GM06990 (cell line): Measurements from ENCODE around the gene PNLIPRP2.

Experiments
- DNase-seq: peaks from one replicate; pipeline ENCODE4 v3.0.0-alpha.2; 2011; ENCODE audit not compliant: insufficient read length; ENCODE audit errors: extremely low read depth
- H3K27me3 ChIP-seq: replicated peaks from 2 replicates; pipeline ENCODE4 v1.6.0; 2011; ENCODE audit warnings: low read length; ENCODE audit not compliant: control insufficient read depth, insufficient read depth
- H3K36me3 ChIP-seq: 2 replicates; pipeline ENCODE4 v1.5.1; 2011; ENCODE audit warnings: low read length; ENCODE audit not compliant: control insufficient read depth, insufficient read depth
- H3K4me3 ChIP-seq: replicated peaks from 2 replicates; pipeline ENCODE4 v1.5.1; 2011; ENCODE audit warnings: low read depth, mild to moderate bottlenecking, control low read depth, low read length
- TF ChIP-seq, protein P1 (sequence below): IDR thresholded peaks from 2 replicates; pipeline ENCODE4 v1.5.1; 2011; ENCODE audit warnings: low read length, control low read depth, mild to moderate bottlenecking, inconsistent platforms; ENCODE audit not compliant: insufficient read depth, poor library complexity, severe bottlenecking

Gene PNLIPRP2

DNA sequence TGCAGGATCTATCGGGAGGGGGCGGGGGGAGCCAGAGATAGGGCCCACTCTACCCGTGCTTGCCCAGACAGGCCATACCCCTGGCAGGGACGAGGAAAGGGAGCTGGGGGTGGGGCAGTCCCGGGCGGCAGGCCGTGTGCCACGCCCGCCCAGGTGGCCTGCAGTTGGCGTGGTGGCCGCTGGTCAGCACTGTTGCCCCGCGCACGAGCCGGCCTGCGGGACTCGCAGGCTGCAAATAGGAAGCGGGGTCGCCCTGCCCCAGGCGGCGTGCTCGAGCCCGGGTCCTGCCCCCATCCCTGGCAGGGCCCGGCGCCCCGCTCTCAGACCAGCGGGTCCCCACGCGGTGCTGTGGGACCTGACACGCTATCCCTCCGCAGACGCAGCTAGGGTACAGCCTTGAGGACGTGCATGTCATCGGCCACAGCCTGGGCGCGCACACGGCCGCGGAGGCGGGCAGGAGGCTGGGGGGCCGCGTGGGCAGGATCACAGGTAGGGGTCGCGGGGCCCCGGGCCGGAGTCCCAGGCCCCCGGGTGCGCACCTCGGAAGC, 6.7 kb downstream of the PNLIPRP2 start:
- Histone ChIP-seq H3K27me3 (no peaks in the 10 kb centered on the region; the same call in 1 of the 2 replicates), H3K36me3 (no peaks in the 10 kb centered on the region), H3K4me3 (no peak overlapping the region)
- TF ChIP-seq, protein P1, sequence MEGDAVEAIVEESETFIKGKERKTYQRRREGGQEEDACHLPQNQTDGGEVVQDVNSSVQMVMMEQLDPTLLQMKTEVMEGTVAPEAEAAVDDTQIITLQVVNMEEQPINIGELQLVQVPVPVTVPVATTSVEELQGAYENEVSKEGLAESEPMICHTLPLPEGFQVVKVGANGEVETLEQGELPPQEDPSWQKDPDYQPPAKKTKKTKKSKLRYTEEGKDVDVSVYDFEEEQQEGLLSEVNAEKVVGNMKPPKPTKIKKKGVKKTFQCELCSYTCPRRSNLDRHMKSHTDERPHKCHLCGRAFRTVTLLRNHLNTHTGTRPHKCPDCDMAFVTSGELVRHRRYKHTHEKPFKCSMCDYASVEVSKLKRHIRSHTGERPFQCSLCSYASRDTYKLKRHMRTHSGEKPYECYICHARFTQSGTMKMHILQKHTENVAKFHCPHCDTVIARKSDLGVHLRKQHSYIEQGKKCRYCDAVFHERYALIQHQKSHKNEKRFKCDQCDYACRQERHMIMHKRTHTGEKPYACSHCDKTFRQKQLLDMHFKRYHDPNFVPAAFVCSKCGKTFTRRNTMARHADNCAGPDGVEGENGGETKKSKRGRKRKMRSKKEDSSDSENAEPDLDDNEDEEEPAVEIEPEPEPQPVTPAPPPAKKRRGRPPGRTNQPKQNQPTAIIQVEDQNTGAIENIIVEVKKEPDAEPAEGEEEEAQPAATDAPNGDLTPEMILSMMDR: no peak
- no peak for DNase-seq

DNA sequence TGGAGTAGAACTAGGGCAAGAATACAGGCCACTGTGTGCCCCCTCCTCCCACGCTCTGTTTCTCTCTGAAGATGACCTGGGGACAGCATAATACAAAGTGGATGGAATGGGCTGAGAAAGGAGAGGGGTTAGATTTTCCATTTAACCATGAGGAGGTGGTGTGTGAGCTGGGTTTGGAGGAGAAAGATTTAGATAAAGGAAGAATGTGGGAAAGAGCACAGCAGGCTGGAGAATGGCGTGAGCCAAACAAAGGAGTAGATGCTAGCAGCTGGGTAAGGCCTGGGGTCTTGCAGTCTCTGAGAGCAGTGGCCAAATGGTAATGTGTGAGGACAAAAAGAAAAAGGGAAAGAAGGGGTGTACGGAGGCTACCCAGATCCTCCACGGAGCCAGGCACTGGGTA, 8.6 kb downstream of the PNLIPRP2 start:
- no peaks in the 10 kb centered on the region for H3K36me3 ChIP-seq
- no peaks in the 10 kb centered on the region; the same call in 1 of the 2 replicates for H3K27me3 ChIP-seq
- DNase-seq: no peak
- TF ChIP-seq, protein P1: no peak
- no peak overlapping the region for H3K4me3 ChIP-seq

DNA sequence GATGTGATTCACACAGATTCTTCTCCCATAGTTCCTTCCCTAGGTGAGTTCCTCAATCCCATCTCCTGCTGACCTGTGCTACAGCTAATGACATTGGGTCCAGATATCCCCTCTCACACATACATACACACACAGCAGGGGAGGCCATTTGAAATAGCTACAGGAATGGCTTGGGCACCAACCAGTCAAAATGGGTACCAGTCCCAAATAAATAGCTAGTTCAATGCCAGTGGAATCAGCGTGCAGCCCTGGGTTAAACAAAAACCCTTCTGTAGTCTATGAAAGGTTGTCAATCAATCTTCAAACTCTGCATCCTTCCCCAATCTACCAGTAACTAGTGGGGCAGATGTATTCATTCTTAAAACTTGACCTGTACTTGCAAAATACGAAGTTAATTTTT, 9.3 kb downstream of the PNLIPRP2 start:
- Histone ChIP-seq H3K4me3 (no peak overlapping the region), H3K36me3 (no peaks in the 10 kb centered on the region), H3K27me3 (no peaks in the 10 kb centered on the region)
- DNase-seq: no peak
- TF ChIP-seq, protein P1: no peak

DNA sequence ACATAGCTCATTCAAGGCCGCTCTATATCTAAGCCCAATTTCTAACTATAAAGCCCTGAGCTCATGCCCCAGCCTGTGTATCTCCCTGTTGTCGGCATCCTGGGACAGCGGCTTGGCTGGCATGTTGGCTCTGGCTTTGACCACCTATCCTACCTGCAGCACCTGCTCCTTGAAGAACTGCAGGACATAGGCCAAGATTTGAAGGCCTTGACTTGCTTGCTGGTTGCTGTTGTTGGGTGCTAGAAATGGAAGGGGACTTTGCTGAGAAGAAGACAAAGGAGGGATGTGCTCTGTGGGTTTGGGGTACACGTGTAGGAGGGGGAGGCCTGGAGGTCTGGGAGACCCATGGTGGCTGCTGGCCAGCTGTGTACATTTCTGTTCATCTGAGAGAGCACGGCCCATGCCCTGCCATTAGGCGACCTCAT, 11.1 kb downstream of the PNLIPRP2 start:
- H3K36me3 ChIP-seq: no peaks in the 10 kb centered on the region
- no peak overlapping the region for H3K4me3 ChIP-seq
- no peak for DNase-seq
- H3K27me3 ChIP-seq: no peaks in the 10 kb centered on the region
- TF ChIP-seq, protein P1: no peak

DNA sequence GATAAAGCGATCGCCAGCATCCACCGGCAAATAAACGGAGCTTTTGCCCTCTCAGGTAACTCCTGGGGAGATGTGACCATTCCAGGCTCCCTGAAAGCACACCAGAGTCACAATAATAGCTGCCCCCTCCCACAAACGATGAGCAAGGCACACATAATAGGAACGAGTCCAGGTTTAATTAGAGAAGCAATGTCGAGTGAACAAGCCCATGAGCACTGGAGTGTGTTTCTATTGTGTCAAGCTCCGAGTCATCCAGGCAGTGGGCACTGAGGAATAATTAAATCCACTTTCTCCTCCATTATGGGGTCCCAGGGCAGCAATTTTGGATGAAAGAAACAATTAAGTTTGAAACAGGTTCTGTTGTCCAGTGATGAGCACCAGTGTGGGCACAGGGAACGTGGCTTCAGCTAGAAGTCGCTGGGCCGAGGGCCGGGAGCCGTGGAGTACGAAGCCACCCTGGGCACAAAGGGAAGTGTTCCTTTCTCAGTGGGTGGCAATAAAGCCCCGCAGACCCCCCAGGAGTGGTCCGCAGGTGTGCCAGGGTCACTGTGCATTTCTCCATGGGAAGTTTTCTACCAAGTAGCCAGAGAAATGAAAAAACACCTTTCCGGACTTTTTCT, 12.0 kb downstream of the PNLIPRP2 start:
- DNase-seq: no peak
- H3K4me3 ChIP-seq: no peak overlapping the region
- TF ChIP-seq, protein P1: no peak
- H3K27me3 ChIP-seq: no peaks in the 10 kb centered on the region
- H3K36me3 ChIP-seq: no peaks in the 10 kb centered on the region

DNA sequence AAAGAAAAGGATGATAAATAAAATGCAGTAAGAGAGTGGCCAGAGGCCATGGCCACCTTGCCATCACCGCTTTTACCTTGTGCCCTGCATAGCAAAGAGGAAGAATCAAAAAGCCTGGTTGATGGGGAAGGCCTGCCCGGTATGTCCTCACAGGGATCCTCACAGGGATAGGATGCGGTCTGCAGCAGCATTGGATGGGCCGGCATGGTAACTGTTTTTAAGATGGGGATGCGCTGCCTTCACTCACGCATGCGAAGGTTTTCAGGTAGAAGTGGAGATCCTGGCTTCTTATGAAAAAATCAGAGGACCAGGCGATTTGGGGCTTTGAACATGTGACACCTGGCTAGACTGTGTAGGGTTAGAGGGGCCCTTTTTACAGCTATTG, 12.5 kb downstream of the PNLIPRP2 start:
- TF ChIP-seq, protein P1: no peak
- no peaks in the 10 kb centered on the region for H3K27me3 ChIP-seq
- no peaks in the 10 kb centered on the region for H3K36me3 ChIP-seq
- no peak for DNase-seq
- no peak overlapping the region for H3K4me3 ChIP-seq
